Thyroid gland (tissue), 4 donors: ENCODE data around the gene FAM135A. TPM values are rescaled to one million over a fixed set of nuclear protein-coding genes. Genes with fewer than 3 reads are reported as not detected.
"Not testable (repeated sequence)": the region's sequence is repeated elsewhere in the genome, so short reads cannot be mapped to it uniquely, and the experiment has no call there.

ENCODE experiments used
- DNase-seq, 2 donors: peaks; one replicate each; pipeline ENCODE4 v3.0.0-alpha.2; 2019
- H3K27ac ChIP-seq, 3 donors: fragments of 200-600 bp; sonication (generic); 1 replicate in 2 of 3; 2 replicates in 1 of 3; pipeline ENCODE4 v1.5.1; 2016 to 2019; ENCODE audit warnings: mild to moderate bottlenecking in 1 of 3, moderate library complexity in 1 of 3
- H3K27me3 ChIP-seq: fragments of 200-600 bp; sonication (generic); one replicate; pipeline ENCODE4 v1.5.1; 2019
- H3K36me3 ChIP-seq, 2 donors: fragments of 200-600 bp; sonication (generic); one replicate each; pipeline ENCODE4 v1.5.1; 2016 to 2019
- H3K4me1 ChIP-seq, 2 donors: fragments of 200-600 bp; sonication (generic); one replicate each; pipeline ENCODE4 v1.5.1; 2017 to 2019
- H3K4me3 ChIP-seq, 3 donors: fragments of 200-600 bp; sonication (generic); replicated peaks in 1 of 3; 1 replicate in 2 of 3; 2 replicates in 1 of 3; pipeline ENCODE4 v1.5.1; 2016; ENCODE audit warnings: mild to moderate bottlenecking in 1 of 3
- H3K9me3 ChIP-seq: fragments of 200-600 bp; sonication (generic); one replicate; pipeline ENCODE4 v1.5.1; 2017
- CTCF ChIP-seq, 6 experiments: fragments of 200-600 bp in 3 of 6; fragments of 450-650 bp in 3 of 6; sonication (generic) in 3 of 6; IDR thresholded peaks; one replicate each; pipeline ENCODE4 v1.5.1; 2016 to 2019; ENCODE audit warnings: antibody characterized with exemption in 6 of 6, mild to moderate bottlenecking in 2 of 6, inconsistent platforms in 1 of 6, moderate library complexity in 1 of 6
- POLR2A ChIP-seq, 2 donors: fragments of 450-650 bp; IDR thresholded peaks; one replicate each; pipeline ENCODE4 v1.6.1; 2017; ENCODE audit warnings: antibody characterized with exemption in 2 of 2, mild to moderate bottlenecking in 2 of 2, moderate library complexity in 1 of 2
- WGBS, 2 donors: methylation state at CpG; one replicate each; pipeline ENCODE4 v1.1.5; 2017; 5-methylcytosine and 5-hydroxymethylcytosine counted together
- intact Hi-C: fragments of 100-400 bp; cut with DNase I; formaldehyde crosslinking; loops from one replicate; pipeline ENCODE4 v1.15.1; 2023
- total RNA-seq, 4 donors: library from RNA; depleted of rRNA; stranded (reverse); fragments of >200 nt; gene quantifications; one replicate each; pipeline ENCODE4 v1.2.3, GENCODE V29; 2016

Gene FAM135A
- total RNA-seq, 4 donors from 2014 or later = 17.0 to 42.9 (median 27.3) TPM

GRCh38 chr6:70551566-70551965 is 138.3 kb downstream of the FAM135A start:
- 95 to 97% methylated on average over 1 of the region's 1 CpG for WGBS, 2 donors
- no peak for DNase-seq
- no peak overlapping the region for H3K4me3 ChIP-seq
- H3K36me3 ChIP-seq = peaks cover 0 to 5% of the 10 kb centered on the region in 2 donors
- H3K27ac ChIP-seq = no peak overlapping the region
- H3K4me1 ChIP-seq = no peaks in the 10 kb centered on the region
- no peaks in the 10 kb centered on the region for H3K27me3 ChIP-seq
- no peak for TF ChIP-seq CTCF (IDR thresholded peaks at IDR 0.05)
- no peak for TF ChIP-seq POLR2A (IDR thresholded peaks at IDR 0.05)
- intact Hi-C loops = no loop called here
- no peaks in the 10 kb centered on the region for H3K9me3 ChIP-seq

GRCh38 chr6:70552286-70552940 is 139.1 kb downstream of the FAM135A start:
- H3K4me3 ChIP-seq, H3K36me3 ChIP-seq, H3K9me3 ChIP-seq, intact Hi-C loops, H3K27me3 ChIP-seq, H3K27ac ChIP-seq, H3K4me1 ChIP-seq, DNase-seq: not testable (repeated sequence)
- WGBS, 2 donors = 90 to 92% methylated on average over 13 of the region's 13 CpGs

GRCh38 chr6:70552974-70553373 is 139.7 kb downstream of the FAM135A start:
- peaks cover 0 to 5% of the 10 kb centered on the region in 2 donors for H3K36me3 ChIP-seq
- TF ChIP-seq CTCF (IDR thresholded peaks at IDR 0.05) (no peak), POLR2A (IDR thresholded peaks at IDR 0.05) (no peak)
- no peaks in the 10 kb centered on the region for H3K9me3 ChIP-seq
- intact Hi-C loops = no loop called here
- no peaks in the 10 kb centered on the region for H3K27me3 ChIP-seq
- WGBS, 2 donors = 93 to 100% methylated on average over 1 of the region's 1 CpG
- no peak for DNase-seq
- H3K4me3 ChIP-seq = no peak overlapping the region
- H3K4me1 ChIP-seq = no peaks in the 10 kb centered on the region
- H3K27ac ChIP-seq = no peak overlapping the region

GRCh38 chr6:70557998-70558397 is 144.7 kb downstream of the FAM135A start:
- H3K27ac ChIP-seq = no peak overlapping the region
- no peak for DNase-seq
- no peaks in the 10 kb centered on the region for H3K4me1 ChIP-seq
- 89 to 91% methylated on average over 1 of the region's 1 CpG for WGBS, 2 donors
- H3K9me3 ChIP-seq = no peaks in the 10 kb centered on the region
- H3K36me3 ChIP-seq = no peaks in the 10 kb centered on the region
- TF ChIP-seq CTCF (IDR thresholded peaks at IDR 0.05) = no peak
- TF ChIP-seq POLR2A (IDR thresholded peaks at IDR 0.05) = no peak
- intact Hi-C loops = no loop called here
- H3K27me3 ChIP-seq = no peaks in the 10 kb centered on the region
- no peak overlapping the region for H3K4me3 ChIP-seq

GRCh38 chr6:70562401-70562800 is 149.1 kb downstream of the FAM135A start:
- not testable (repeated sequence) for H3K4me3 ChIP-seq, DNase-seq, H3K27ac ChIP-seq, H3K36me3 ChIP-seq, H3K9me3 ChIP-seq, H3K27me3 ChIP-seq, H3K4me1 ChIP-seq
- intact Hi-C loops = loop anchor here (10.0 kb wide), 1 partner anchor 112 kb away; no protein-coding TSS in a partner anchor
- WGBS, 2 donors = 91 to 96% methylated on average over 2 of the region's 2 CpGs

GRCh38 chr6:70563530-70563929 is 150.2 kb downstream of the FAM135A start:
- Histone ChIP-seq H3K27me3 (no peaks in the 10 kb centered on the region), H3K27ac (no peak overlapping the region), H3K4me1 (peaks cover 0 to 4% of the 10 kb centered on the region in 2 donors), H3K4me3 (no peak overlapping the region), H3K36me3 (no peaks in the 10 kb centered on the region), H3K9me3 (no peaks in the 10 kb centered on the region)
- TF ChIP-seq CTCF (IDR thresholded peaks at IDR 0.05) = no peak
- TF ChIP-seq POLR2A (IDR thresholded peaks at IDR 0.05) = no peak
- WGBS, 2 donors = 55 to 64% methylated on average over 6 of the region's 6 CpGs
- intact Hi-C loops = loop anchor here (10.0 kb wide), 1 partner anchor 111 kb away; no protein-coding TSS in a partner anchor
- no peak for DNase-seq
